Coronary artery (tissue), 2 donors: ENCODE measurements around the gene RPS19BP1.
A peak's percentile ranks its signal among the peaks of the same experiment; 100 is the strongest.
"Not testable (repeated sequence)": the region's sequence is repeated elsewhere in the genome, so short reads cannot be mapped to it uniquely, and the experiment has no call there.

Experiments used
- DNase-seq: peaks from one replicate; pipeline ENCODE4 v3.0.0-alpha.2; 2017; ENCODE audit warnings: low spot score
- H3K27ac ChIP-seq, 2 donors: fragments of 200-600 bp; sonication (generic); one replicate each; pipeline ENCODE4 v1.5.1; 2016 to 2019
- H3K4me3 ChIP-seq: fragments of 200-600 bp; sonication (generic); 2 replicates; pipeline ENCODE4 v1.5.1; 2016; ENCODE audit warnings: mild to moderate bottlenecking, moderate library complexity
- CTCF ChIP-seq: fragments of 200-600 bp; sonication (generic); IDR thresholded peaks from one replicate; pipeline ENCODE4 v1.5.1; 2019; ENCODE audit warnings: antibody characterized with exemption

RPS19BP1 gene

GRCh38 chr22:39511226-39511625, 21.3 kb downstream of the RPS19BP1 start:
- Histone ChIP-seq H3K27ac (no peak overlapping the region), H3K4me3 (no peak overlapping the region)
- DNase-seq = no peak
- TF ChIP-seq CTCF = no peak

GRCh38 chr22:39510529-39511149, 21.9 kb downstream of the RPS19BP1 start:
- Histone ChIP-seq H3K4me3 (no peak overlapping the region), H3K27ac (no peak overlapping the region)
- no peak for DNase-seq
- TF ChIP-seq CTCF = no peak

- no peak for DNase-seq
- no peak for TF ChIP-seq CTCF
- Histone ChIP-seq H3K4me3 (no peak overlapping the region), H3K27ac (no peak overlapping the region)
These were observed 24.2 kb downstream of the RPS19BP1 start for GRCh38 chr22:39508393-39508792.

GRCh38 chr22:39507021-39507420, 25.5 kb downstream of the RPS19BP1 start:
- not testable (repeated sequence) for H3K27ac ChIP-seq, DNase-seq

GRCh38 chr22:39504071-39504470, 28.5 kb downstream of the RPS19BP1 start:
- H3K4me3 ChIP-seq = no peak overlapping the region
- H3K27ac ChIP-seq = no peak overlapping the region
- DNase-seq = no peak
- TF ChIP-seq CTCF = no peak

More at GRCh38 chr22:39507021-39507420, 25.5 kb downstream of the RPS19BP1 start:
- H3K4me3 ChIP-seq = not testable (repeated sequence)

GRCh38 chr22:39503630-39504029, 28.9 kb downstream of the RPS19BP1 start:
- DNase-seq = no peak
- no peak overlapping the region for H3K27ac ChIP-seq
- TF ChIP-seq CTCF = no peak
- H3K4me3 ChIP-seq = peak overlapping the region; percentile 99

GRCh38 chr22:39502789-39503409, 29.6 kb downstream of the RPS19BP1 start:
- DNase-seq = no peak
- no peak for TF ChIP-seq CTCF
- H3K4me3 ChIP-seq = peak overlapping the region; percentile 99
- peak overlapping the region; percentile 71 to 93 for H3K27ac ChIP-seq
